Measurements from ENCODE around the gene SKP1. TPM values are rescaled to one million over a fixed set of nuclear protein-coding genes. Genes with fewer than 3 reads are reported as not detected.

The SKP1 gene
- total and polyA plus RNA-seq, 9 of the 15 experiments (the other 6 are each of a cell fraction or from before 2014, with no cell fraction given) = 301 to 2,109 (median 639) TPM

DNA sequence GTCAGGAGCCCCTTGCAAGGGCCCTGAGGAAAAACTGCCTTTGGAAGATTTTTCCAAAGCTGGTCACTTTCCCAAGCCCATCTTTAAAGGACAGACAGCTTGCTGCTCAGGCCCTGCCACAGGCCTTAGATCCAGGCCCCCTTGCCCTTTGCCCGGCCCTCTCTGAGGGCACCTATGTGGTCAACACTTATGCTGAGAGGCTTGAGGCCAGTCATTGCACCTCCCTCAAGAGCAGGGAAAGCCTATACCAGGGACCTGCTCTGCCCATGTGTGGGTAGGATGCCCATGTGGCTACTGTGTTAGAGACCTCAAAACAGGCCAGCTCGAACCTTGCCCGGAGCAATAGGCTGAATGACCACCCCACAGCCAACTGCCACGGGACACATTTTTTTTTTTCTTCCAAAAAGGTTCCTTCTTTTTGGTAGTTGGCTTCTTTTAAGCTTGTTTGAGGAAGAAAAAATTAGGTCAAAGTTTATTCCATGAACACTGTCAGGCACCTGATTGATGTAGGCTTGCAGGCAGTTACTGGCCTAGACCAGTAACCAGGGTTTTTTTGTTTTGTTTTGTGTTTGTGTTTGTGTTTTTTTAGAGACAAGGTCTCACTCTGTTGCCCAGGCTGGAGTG, 58.4 kb downstream of the SKP1 start (continued):
- TF ChIP-seq, protein P1, sequence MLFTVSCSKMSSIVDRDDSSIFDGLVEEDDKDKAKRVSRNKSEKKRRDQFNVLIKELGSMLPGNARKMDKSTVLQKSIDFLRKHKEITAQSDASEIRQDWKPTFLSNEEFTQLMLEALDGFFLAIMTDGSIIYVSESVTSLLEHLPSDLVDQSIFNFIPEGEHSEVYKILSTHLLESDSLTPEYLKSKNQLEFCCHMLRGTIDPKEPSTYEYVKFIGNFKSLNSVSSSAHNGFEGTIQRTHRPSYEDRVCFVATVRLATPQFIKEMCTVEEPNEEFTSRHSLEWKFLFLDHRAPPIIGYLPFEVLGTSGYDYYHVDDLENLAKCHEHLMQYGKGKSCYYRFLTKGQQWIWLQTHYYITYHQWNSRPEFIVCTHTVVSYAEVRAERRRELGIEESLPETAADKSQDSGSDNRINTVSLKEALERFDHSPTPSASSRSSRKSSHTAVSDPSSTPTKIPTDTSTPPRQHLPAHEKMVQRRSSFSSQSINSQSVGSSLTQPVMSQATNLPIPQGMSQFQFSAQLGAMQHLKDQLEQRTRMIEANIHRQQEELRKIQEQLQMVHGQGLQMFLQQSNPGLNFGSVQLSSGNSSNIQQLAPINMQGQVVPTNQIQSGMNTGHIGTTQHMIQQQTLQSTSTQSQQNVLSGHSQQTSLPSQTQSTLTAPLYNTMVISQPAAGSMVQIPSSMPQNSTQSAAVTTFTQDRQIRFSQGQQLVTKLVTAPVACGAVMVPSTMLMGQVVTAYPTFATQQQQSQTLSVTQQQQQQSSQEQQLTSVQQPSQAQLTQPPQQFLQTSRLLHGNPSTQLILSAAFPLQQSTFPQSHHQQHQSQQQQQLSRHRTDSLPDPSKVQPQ (CRISPR knock-in tag; IDR thresholded peaks at IDR 0.05; ENCODE audit: borderline replicate concordance) = no peak
- no peak for TF ChIP-seq SAFB2 (IDR thresholded peaks at IDR 0.05; ENCODE audit: borderline replicate concordance, low read depth, low read length, severe bottlenecking)
- no peak for TF ChIP-seq LEF1 (IDR thresholded peaks at IDR 0.05)
- TF ChIP-seq KLF1 (tag; IDR thresholded peaks at IDR 0.05) = no peak
- TF ChIP-seq, protein P2, sequence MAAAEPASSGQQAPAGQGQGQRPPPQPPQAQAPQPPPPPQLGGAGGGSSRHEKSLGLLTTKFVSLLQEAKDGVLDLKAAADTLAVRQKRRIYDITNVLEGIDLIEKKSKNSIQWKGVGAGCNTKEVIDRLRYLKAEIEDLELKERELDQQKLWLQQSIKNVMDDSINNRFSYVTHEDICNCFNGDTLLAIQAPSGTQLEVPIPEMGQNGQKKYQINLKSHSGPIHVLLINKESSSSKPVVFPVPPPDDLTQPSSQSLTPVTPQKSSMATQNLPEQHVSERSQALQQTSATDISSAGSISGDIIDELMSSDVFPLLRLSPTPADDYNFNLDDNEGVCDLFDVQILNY (CRISPR knock-in tag; IDR thresholded peaks at IDR 0.05) = no peak
- TF ChIP-seq, protein P3, sequence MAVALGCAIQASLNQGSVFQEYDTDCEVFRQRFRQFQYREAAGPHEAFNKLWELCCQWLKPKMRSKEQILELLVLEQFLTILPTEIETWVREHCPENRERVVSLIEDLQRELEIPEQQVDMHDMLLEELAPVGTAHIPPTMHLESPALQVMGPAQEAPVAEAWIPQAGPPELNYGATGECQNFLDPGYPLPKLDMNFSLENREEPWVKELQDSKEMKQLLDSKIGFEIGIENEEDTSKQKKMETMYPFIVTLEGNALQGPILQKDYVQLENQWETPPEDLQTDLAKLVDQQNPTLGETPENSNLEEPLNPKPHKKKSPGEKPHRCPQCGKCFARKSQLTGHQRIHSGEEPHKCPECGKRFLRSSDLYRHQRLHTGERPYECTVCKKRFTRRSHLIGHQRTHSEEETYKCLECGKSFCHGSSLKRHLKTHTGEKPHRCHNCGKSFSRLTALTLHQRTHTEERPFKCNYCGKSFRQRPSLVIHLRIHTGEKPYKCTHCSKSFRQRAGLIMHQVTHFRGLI (CRISPR knock-in tag; IDR thresholded peaks at IDR 0.05) = no peak
- no peak for TF ChIP-seq CBX1 (IDR thresholded peaks at IDR 0.05; ENCODE audit: low read depth)
- TF ChIP-seq MTA1 (IDR thresholded peaks at IDR 0.05; ENCODE audit: borderline replicate concordance) = no peak
- TF ChIP-seq, protein P4, sequence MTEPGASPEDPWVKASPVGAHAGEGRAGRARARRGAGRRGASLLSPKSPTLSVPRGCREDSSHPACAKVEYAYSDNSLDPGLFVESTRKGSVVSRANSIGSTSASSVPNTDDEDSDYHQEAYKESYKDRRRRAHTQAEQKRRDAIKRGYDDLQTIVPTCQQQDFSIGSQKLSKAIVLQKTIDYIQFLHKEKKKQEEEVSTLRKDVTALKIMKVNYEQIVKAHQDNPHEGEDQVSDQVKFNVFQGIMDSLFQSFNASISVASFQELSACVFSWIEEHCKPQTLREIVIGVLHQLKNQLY (CRISPR knock-in tag; conservative IDR thresholded peaks at IDR 0.05) = no peak
- TF ChIP-seq NCOR1 (IDR thresholded peaks at IDR 0.05) = no peak

All from K562 (cell line).